Measurements from ENCODE around the gene SYT6.
"Not testable (repeated sequence)": the region's sequence is repeated elsewhere in the genome, so short reads cannot be mapped to it uniquely, and the experiment has no call there.

The SYT6 gene

GRCh38 chr1:114063544-114063943 is 90.1 kb downstream of the SYT6 start:
- no peak for DNase-seq

GRCh38 chr1:114062477-114063099 is 91.1 kb downstream of the SYT6 start:
- no peak for DNase-seq

GRCh38 chr1:114061121-114061830 is 92.4 kb downstream of the SYT6 start:
- DNase-seq: no peak

GRCh38 chr1:114058236-114058635 is 95.4 kb downstream of the SYT6 start:
- DNase-seq: not testable (repeated sequence)

GRCh38 chr1:114054148-114054547 is 99.5 kb downstream of the SYT6 start:
- no peak for DNase-seq

- DNase-seq: no peak
Measured at GRCh38 chr1:114048232-114048631, 105.4 kb downstream of the SYT6 start.

- no peak for DNase-seq
Measured at GRCh38 chr1:114043548-114043947, 110.1 kb downstream of the SYT6 start.

GRCh38 chr1:114043054-114043453 is 110.6 kb downstream of the SYT6 start:
- DNase-seq: no peak

- no peak for DNase-seq
Measured at GRCh38 chr1:114040273-114041015, 113.2 kb downstream of the SYT6 start.
